Liver (tissue), 3 donors: ENCODE data around the gene RASSF7.

ENCODE experiments used
- TAF1 ChIP-seq: conservative IDR thresholded peaks from 2 replicates; pipeline ENCODE4 v1.6.1; 2016; ENCODE audit warnings: antibody characterized with exemption, mild to moderate bottlenecking
- TF ChIP-seq, protein P1 (sequence below): fragments of 150-350 bp; IDR thresholded peaks from 2 replicates; pipeline ENCODE4 v1.5.1; 2017; ENCODE audit warnings: improper control_type of control experiment, low read depth, low read length; ENCODE audit not compliant: missing input control
- TF ChIP-seq, protein P2 (sequence below): IDR thresholded peaks from 2 replicates; pipeline ENCODE4 v1.6.1; 2016; ENCODE audit warnings: antibody characterized with exemption
- donor health status: healthy.
- donor health status: healthy.

DNA sequence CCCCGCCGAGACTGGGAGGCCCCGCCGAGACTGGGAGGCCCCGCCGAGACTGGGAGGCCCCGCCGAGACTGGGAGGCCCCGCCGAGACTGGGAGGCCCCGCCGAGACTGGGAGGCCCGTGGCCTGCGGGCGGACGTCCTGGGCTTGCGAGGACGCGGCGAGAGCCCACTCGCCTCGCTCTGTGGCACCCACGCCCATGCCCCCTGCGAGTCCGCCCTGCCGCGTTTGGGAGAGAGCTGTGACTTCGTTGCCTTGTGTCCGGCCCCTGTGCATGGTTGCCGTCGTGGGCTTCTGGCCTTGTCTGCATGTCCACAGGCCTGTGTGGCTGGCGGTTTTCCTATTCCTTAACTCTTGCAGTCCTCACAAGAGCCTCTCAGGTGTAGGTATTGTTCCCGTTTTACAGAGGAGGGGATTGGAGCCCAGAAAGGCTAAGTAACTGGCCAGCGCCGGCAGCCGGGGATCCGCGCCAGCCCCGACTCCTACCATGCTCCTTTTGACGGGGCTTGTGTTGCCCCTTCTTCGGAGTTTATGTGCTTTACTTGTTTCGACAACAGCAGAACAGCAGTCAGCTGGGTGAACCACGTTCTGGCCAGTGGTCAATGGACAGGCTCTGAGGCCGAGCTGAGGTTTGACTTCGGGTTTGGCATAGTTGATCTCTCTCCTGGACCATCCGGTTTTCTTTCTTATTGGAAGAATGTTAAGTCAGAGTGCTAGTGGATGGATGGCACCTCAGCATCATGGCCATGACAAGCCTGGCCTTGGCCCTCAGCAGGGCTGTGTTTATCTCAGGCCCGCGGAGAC lies 16.2 kb downstream of the RASSF7 start:
- TF ChIP-seq, protein P1, sequence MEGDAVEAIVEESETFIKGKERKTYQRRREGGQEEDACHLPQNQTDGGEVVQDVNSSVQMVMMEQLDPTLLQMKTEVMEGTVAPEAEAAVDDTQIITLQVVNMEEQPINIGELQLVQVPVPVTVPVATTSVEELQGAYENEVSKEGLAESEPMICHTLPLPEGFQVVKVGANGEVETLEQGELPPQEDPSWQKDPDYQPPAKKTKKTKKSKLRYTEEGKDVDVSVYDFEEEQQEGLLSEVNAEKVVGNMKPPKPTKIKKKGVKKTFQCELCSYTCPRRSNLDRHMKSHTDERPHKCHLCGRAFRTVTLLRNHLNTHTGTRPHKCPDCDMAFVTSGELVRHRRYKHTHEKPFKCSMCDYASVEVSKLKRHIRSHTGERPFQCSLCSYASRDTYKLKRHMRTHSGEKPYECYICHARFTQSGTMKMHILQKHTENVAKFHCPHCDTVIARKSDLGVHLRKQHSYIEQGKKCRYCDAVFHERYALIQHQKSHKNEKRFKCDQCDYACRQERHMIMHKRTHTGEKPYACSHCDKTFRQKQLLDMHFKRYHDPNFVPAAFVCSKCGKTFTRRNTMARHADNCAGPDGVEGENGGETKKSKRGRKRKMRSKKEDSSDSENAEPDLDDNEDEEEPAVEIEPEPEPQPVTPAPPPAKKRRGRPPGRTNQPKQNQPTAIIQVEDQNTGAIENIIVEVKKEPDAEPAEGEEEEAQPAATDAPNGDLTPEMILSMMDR = no peak
- TF ChIP-seq, protein P2, sequence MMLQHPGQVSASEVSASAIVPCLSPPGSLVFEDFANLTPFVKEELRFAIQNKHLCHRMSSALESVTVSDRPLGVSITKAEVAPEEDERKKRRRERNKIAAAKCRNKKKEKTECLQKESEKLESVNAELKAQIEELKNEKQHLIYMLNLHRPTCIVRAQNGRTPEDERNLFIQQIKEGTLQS = no peak
- TF ChIP-seq TAF1 = no peak
